Measurements from ENCODE around the gene LTN1.

DNA sequence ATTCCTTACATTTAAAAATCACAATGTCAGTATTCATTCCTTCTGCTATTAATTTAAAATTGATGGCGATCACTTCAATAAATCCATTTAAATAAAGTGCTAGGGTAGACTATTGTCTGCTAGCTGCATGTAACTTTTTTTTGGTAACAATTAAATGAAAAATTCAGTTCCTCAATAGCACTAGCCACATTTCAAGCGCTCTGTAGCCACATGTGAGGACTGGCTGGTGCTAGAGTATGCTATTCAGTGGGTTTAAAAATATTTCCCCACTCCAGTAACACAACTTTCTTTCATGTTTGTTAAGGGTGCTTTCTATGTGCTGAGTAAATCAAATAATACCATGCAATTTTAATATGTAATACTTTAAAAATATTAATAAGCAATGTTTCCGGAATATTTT lies 108.2 kb downstream of the LTN1 start:
- no peak for TF ChIP-seq FOXM1 (IDR thresholded peaks at IDR 0.05; ENCODE audit: borderline replicate concordance, low read depth)
- TF ChIP-seq EP300 (IDR thresholded peaks at IDR 0.05; ENCODE audit: borderline replicate concordance) = no peak
- no peak for TF ChIP-seq CEBPB (IDR thresholded peaks at IDR 0.05)
- TF ChIP-seq EGR1 (IDR thresholded peaks at IDR 0.05) = no peak
- no peak for TF ChIP-seq TAF1 (IDR thresholded peaks at IDR 0.05; ENCODE audit: low read depth)
- TF ChIP-seq, protein P1, sequence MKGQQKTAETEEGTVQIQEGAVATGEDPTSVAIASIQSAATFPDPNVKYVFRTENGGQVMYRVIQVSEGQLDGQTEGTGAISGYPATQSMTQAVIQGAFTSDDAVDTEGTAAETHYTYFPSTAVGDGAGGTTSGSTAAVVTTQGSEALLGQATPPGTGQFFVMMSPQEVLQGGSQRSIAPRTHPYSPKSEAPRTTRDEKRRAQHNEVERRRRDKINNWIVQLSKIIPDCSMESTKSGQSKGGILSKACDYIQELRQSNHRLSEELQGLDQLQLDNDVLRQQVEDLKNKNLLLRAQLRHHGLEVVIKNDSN (IDR thresholded peaks at IDR 0.05) = no peak
- no peak for TF ChIP-seq NFIC (IDR thresholded peaks at IDR 0.05)
- TF ChIP-seq CREB1 (IDR thresholded peaks at IDR 0.05; ENCODE audit: low read depth) = no peak
- TF ChIP-seq, protein P2, sequence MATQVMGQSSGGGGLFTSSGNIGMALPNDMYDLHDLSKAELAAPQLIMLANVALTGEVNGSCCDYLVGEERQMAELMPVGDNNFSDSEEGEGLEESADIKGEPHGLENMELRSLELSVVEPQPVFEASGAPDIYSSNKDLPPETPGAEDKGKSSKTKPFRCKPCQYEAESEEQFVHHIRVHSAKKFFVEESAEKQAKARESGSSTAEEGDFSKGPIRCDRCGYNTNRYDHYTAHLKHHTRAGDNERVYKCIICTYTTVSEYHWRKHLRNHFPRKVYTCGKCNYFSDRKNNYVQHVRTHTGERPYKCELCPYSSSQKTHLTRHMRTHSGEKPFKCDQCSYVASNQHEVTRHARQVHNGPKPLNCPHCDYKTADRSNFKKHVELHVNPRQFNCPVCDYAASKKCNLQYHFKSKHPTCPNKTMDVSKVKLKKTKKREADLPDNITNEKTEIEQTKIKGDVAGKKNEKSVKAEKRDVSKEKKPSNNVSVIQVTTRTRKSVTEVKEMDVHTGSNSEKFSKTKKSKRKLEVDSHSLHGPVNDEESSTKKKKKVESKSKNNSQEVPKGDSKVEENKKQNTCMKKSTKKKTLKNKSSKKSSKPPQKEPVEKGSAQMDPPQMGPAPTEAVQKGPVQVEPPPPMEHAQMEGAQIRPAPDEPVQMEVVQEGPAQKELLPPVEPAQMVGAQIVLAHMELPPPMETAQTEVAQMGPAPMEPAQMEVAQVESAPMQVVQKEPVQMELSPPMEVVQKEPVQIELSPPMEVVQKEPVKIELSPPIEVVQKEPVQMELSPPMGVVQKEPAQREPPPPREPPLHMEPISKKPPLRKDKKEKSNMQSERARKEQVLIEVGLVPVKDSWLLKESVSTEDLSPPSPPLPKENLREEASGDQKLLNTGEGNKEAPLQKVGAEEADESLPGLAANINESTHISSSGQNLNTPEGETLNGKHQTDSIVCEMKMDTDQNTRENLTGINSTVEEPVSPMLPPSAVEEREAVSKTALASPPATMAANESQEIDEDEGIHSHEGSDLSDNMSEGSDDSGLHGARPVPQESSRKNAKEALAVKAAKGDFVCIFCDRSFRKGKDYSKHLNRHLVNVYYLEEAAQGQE (IDR thresholded peaks at IDR 0.05; ENCODE audit: low read depth) = no peak
- no peak for TF ChIP-seq TEAD4 (IDR thresholded peaks at IDR 0.05)
- TF ChIP-seq RAD21 (IDR thresholded peaks at IDR 0.05; ENCODE audit: low read depth) = no peak
- no peak for TF ChIP-seq ZBTB7A (IDR thresholded peaks at IDR 0.05; ENCODE audit: low read depth)

Measured in Ishikawa (cell line).